Measurements from ENCODE around the gene ASNSD1. TPM values are rescaled to one million over a fixed set of nuclear protein-coding genes. Genes with fewer than 3 reads are reported as not detected.

Gene ASNSD1
- total and polyA plus RNA-seq, 12 donors: 25.9 to 46.7 (median 30.8) TPM

DNA sequence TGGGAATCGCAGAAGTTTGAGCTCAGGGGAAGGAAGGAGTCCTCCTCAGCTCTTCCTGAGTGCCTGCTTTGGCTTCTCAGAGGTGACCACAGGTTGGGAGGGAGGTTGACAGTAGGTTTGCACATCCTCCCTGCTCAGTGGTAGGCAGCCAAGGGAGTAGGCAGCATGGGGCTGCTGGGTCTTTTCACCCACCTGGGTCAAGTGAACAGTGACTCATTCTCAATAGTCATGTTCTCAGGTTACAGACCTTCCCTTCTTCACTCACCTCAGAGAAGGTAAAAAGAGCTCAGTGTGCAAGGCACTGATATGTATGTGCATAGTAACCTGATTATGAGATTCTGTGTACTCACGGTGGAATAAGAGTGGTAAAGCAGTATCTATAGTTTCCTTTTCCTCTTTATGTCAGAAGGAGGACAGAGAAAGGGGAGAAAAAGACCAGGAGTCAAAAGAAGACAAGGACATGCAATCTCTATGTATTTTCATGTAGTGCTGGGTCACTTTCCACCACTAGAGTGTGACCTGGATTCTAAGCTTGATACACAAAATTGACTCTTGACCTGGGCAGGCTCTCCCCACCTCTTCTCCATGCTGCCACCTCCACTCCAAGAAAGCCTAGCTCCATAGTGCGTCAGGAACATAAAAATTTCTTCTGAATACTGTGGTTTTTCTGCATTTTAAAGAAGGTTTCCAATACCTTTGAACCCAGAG lies 36.5 kb upstream of the ASNSD1 start:
- peaks cover 0 to 8% (median 0%) of the 10 kb centered on the region in 9 donors for H3K4me1 ChIP-seq
- DNase-seq (no peak), ATAC-seq (no peak)
- TF ChIP-seq, protein P1, sequence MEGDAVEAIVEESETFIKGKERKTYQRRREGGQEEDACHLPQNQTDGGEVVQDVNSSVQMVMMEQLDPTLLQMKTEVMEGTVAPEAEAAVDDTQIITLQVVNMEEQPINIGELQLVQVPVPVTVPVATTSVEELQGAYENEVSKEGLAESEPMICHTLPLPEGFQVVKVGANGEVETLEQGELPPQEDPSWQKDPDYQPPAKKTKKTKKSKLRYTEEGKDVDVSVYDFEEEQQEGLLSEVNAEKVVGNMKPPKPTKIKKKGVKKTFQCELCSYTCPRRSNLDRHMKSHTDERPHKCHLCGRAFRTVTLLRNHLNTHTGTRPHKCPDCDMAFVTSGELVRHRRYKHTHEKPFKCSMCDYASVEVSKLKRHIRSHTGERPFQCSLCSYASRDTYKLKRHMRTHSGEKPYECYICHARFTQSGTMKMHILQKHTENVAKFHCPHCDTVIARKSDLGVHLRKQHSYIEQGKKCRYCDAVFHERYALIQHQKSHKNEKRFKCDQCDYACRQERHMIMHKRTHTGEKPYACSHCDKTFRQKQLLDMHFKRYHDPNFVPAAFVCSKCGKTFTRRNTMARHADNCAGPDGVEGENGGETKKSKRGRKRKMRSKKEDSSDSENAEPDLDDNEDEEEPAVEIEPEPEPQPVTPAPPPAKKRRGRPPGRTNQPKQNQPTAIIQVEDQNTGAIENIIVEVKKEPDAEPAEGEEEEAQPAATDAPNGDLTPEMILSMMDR (IDR thresholded peaks at IDR 0.05): no peak
- intact Hi-C loops (cut with DNase I): loop anchor here in 2 of 10 donors (5.0 kb wide), 1 partner anchor 43 kb away; the partner anchor contains the start of gene SLC40A1 (in 2 of the 2)
- no peaks in the 10 kb centered on the region for H3K9me3 ChIP-seq
- WGBS, 2 donors: 76 to 78% methylated on average over 3 of the region's 3 CpGs
- H3K27me3 ChIP-seq: no peaks in the 10 kb centered on the region
- H3K27ac ChIP-seq: no peak overlapping the region
- no peaks in the 10 kb centered on the region for H3K36me3 ChIP-seq
- no peak overlapping the region for H3K4me3 ChIP-seq

- TF ChIP-seq, protein P1 (IDR thresholded peaks at IDR 0.05): no peak
- ATAC-seq (no peak), DNase-seq (no peak)
- Histone ChIP-seq H3K36me3 (no peaks in the 10 kb centered on the region), H3K27me3 (no peaks in the 10 kb centered on the region), H3K27ac (no peak overlapping the region), H3K9me3 (no peaks in the 10 kb centered on the region), H3K4me1 (peaks cover 0 to 8% (median 0%) of the 10 kb centered on the region in 9 donors), H3K4me3 (no peak overlapping the region)
- intact Hi-C loops (cut with DNase I): loop anchor here in 2 of 10 donors (5.0 kb wide), 1 partner anchor 43 kb away; the partner anchor contains the start of gene SLC40A1 (in 2 of the 2)
- 87 to 93% methylated on average over 2 of the region's 2 CpGs for WGBS, 2 donors
Measured at GRCh38 chr2:189625636-189626035, 35.6 kb upstream of the ASNSD1 start.

GRCh38 chr2:189627789-189628188 lies 33.5 kb upstream of the ASNSD1 start:
- Histone ChIP-seq H3K4me1 (peaks cover 0 to 8% (median 0%) of the 10 kb centered on the region in 9 donors), H3K27ac (no peak overlapping the region), H3K27me3 (no peaks in the 10 kb centered on the region), H3K9me3 (no peaks in the 10 kb centered on the region), H3K36me3 (no peaks in the 10 kb centered on the region), H3K4me3 (no peak overlapping the region)
- intact Hi-C loops (cut with DNase I): loop anchor here in 2 of 10 donors (2.0 to 5.0 kb wide), 2 partner anchors 45 to 159 kb away; partner anchors contain the start of gene SLC40A1 (in 2 of the 2)
- TF ChIP-seq, protein P1 (IDR thresholded peaks at IDR 0.05): no peak
- 96 to 98% methylated on average over 1 of the region's 1 CpG for WGBS, 2 donors
- no peak for DNase-seq
- ATAC-seq: no peak

- Histone ChIP-seq H3K27ac (peak overlapping the region in 4 of 10 donors; percentile 31 to 59 (median 37)), H3K9me3 (no peaks in the 10 kb centered on the region), H3K36me3 (no peaks in the 10 kb centered on the region), H3K4me1 (peaks cover 0 to 8% (median 0%) of the 10 kb centered on the region in 9 donors), H3K4me3 (no peak overlapping the region), H3K27me3 (no peaks in the 10 kb centered on the region)
- ATAC-seq: peak in 7 of 8 donors; percentile 55 to 73 (median 58)
- DNase-seq: no peak
- WGBS, 2 donors: 89 to 91% methylated on average over 9 of the region's 9 CpGs
- TF ChIP-seq, protein P1 (IDR thresholded peaks at IDR 0.05): peak in 6 of 9 donors; percentile 25 to 58 (median 41)
- intact Hi-C loops (cut with DNase I): loop anchor here in 2 of 10 donors (2.0 to 5.0 kb wide), 2 partner anchors 47 to 160 kb away; partner anchors contain the start of gene SLC40A1 (in 2 of the 2)
Measured at GRCh38 chr2:189628817-189629530, 32.3 kb upstream of the ASNSD1 start.
